ENCODE data around the gene CTIF.

The CTIF gene

GRCh38 chr18:48715711-48716361, 177.0 kb downstream of the CTIF start:
- TF ChIP-seq RAD21 (IDR thresholded peaks at IDR 0.05; ENCODE audit: low read depth) (no peak), YY1 (IDR thresholded peaks at IDR 0.05; ENCODE audit: low read depth) (no peak), EGR1 (IDR thresholded peaks at IDR 0.05) (no peak)
- TF ChIP-seq, protein P1, sequence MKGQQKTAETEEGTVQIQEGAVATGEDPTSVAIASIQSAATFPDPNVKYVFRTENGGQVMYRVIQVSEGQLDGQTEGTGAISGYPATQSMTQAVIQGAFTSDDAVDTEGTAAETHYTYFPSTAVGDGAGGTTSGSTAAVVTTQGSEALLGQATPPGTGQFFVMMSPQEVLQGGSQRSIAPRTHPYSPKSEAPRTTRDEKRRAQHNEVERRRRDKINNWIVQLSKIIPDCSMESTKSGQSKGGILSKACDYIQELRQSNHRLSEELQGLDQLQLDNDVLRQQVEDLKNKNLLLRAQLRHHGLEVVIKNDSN (IDR thresholded peaks at IDR 0.05), result no peak

DNA sequence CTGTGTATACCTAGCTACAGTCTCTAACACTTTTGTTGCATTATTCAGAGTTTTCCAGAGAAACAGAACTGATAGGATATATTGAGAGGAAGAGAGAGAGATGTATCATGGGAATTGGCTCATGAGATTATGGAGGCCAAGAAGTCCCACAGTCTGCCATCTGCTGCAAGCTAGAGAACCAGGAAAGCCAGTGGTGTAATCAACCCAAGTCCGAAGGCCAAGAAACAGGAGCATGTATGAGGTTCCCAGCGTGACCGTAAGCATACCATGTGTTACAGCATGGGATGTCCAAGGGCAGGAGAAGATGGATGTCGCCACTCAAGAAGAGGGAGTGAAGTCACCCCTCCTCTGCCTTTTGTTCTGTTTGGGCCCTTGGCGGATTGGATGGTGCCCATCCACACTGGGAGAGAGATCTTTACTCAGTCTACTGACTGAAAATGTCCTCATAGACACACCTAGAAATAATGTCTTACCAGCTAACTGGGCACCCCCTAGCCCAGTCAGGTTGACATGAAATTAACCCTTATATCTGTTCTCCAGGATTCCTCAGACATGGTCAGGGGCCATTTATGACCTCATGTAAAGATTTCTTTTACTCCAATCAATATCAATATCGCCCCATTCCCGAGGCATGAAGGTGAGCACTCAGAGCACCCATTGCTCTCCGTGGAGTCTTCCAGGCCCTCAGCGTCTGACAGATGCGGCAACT, 179.6 kb downstream of the CTIF start:
- TF ChIP-seq ZBTB7A (IDR thresholded peaks at IDR 0.05; ENCODE audit: low read depth) (no peak), RAD21 (IDR thresholded peaks at IDR 0.05; ENCODE audit: low read depth) (no peak), TCF12 (IDR thresholded peaks at IDR 0.05; ENCODE audit: low read depth) (no peak), EGR1 (IDR thresholded peaks at IDR 0.05) (no peak), FOXM1 (IDR thresholded peaks at IDR 0.05; ENCODE audit: borderline replicate concordance, low read depth) (no peak), REST (IDR thresholded peaks at IDR 0.05; ENCODE audit: low read depth) (no peak), MAX (IDR thresholded peaks at IDR 0.05) (no peak), EP300 (IDR thresholded peaks at IDR 0.05; ENCODE audit: borderline replicate concordance) (no peak), CREB1 (IDR thresholded peaks at IDR 0.05; ENCODE audit: low read depth) (no peak), NFIC (IDR thresholded peaks at IDR 0.05) (no peak), TAF1 (IDR thresholded peaks at IDR 0.05; ENCODE audit: low read depth) (no peak), CEBPB (IDR thresholded peaks at IDR 0.05) (no peak), YY1 (IDR thresholded peaks at IDR 0.05; ENCODE audit: low read depth) (no peak), TEAD4 (IDR thresholded peaks at IDR 0.05) (no peak)
- TF ChIP-seq, protein P1 (IDR thresholded peaks at IDR 0.05), result no peak

DNA sequence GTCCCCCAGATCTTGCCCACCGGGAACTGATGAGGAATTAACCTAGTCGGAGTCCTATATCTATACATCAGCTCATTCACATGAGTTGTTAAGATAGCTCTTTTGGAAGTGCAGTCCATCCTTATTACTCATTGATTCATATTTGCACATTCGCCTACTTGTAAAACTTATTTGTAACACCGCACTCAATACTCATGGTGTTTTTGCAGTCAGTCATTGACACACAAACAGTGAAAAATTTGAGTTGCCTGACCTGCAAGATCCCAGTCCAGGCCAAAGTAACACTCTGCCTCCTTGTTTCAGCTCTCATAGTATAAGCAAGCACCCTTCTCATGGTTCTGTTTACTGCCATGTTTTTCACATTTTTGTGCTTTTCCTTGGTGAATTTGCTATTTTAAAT, 180.6 kb downstream of the CTIF start:
- TF ChIP-seq ZBTB7A (IDR thresholded peaks at IDR 0.05; ENCODE audit: low read depth) (no peak), MAX (IDR thresholded peaks at IDR 0.05) (no peak), YY1 (IDR thresholded peaks at IDR 0.05; ENCODE audit: low read depth) (no peak), TEAD4 (IDR thresholded peaks at IDR 0.05) (no peak), CEBPB (IDR thresholded peaks at IDR 0.05) (no peak), REST (IDR thresholded peaks at IDR 0.05; ENCODE audit: low read depth) (no peak), TCF12 (IDR thresholded peaks at IDR 0.05; ENCODE audit: low read depth) (no peak), FOXM1 (IDR thresholded peaks at IDR 0.05; ENCODE audit: borderline replicate concordance, low read depth) (no peak), CREB1 (IDR thresholded peaks at IDR 0.05; ENCODE audit: low read depth) (no peak), EGR1 (IDR thresholded peaks at IDR 0.05) (no peak)
- TF ChIP-seq, protein P1 (IDR thresholded peaks at IDR 0.05), result no peak

DNA sequence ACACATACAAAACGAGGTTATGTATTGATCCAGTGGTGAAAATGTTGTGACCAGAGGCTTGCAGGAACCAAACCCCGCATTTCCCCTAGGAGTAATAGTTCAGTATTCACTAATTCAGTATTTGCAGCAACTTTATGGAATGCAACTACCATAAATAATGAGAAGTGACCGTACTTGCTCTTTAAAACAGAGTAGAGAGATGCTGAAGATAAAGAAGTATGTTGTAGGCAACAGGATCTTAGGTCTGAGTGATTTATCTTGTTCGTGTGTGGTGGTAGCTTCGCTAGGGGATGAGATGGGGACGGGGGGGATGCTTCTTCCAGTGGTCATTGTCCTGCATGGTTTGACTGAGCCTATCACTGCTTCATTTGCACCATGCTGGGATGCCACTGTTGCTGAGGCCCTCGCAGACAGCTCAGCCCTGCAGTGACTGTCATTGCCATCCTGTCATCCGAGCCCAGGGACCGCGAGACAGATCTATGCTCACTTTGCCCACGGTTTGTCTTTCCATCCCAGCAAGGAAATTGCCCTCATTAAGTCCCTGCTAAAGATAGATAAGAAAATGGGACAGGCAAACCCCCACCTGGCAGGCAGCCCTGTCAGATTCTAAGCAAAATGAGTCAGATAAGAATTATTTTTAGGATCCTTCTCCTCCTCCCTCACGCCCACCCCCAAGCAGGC, 181.3 kb downstream of the CTIF start:
- TF ChIP-seq, protein P1 (IDR thresholded peaks at IDR 0.05), result no peak

DNA sequence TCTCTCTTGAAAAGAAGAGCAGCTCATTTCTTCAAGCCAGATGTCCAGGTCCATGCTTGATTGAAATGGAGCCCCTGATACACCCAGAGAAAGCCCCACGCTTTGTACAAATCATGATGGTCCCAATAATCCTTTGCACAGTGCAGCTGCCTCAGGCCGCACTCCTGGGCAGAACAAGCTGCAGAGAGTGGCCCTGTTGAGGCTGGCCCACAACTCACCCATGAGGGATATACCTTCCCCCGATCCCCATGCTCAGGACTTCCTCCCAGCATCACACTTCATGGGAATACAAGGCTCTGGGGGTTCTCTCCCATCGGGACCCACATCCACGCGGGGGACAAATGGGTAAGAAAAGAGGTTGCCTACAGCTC, 181.8 kb downstream of the CTIF start:
- TF ChIP-seq MAX (IDR thresholded peaks at IDR 0.05) (no peak), CREB1 (IDR thresholded peaks at IDR 0.05; ENCODE audit: low read depth) (no peak), TAF1 (IDR thresholded peaks at IDR 0.05; ENCODE audit: low read depth) (no peak), ZBTB7A (IDR thresholded peaks at IDR 0.05; ENCODE audit: low read depth) (no peak)
